HepG2 (cell line): Measurements from ENCODE around the gene MICAL3. TPM values are rescaled to one million over a fixed set of nuclear protein-coding genes. Genes with fewer than 3 reads are reported as not detected.

Experiments
- ATAC-seq: fragments of 200-7000 bp; cut with Tn5 transposase; 3 replicates; pipeline ENCODE4 v1.9.1; 2020; ENCODE audit warnings: mild to moderate bottlenecking, moderate library complexity
- BruUV-seq: library from RNA; stranded (reverse); fragments of 400-500 nt; replicated peaks from 2 replicates; lab custom pipeline; 2021; lab: Mats Ljungman, UMichigan
- CTCF ChIA-PET: fragments of 300-600 bp; formaldehyde crosslinking; extraction: SDS; loops from one replicate; lab custom pipeline; 2021; ENCODE audit warnings: low total read pairs, inconsistent platforms, low intra/inter-chr PET ratio; lab: Yijun Ruan, JAX
- POLR2A ChIA-PET: fragments of 350-600 bp; sonication (Branson Sonifier 250); formaldehyde crosslinking; loops from one replicate; lab custom pipeline; 2020; ENCODE audit warnings: antibody characterized with exemption, inconsistent platforms; lab: Yijun Ruan, JAX
- DNase-seq: peaks from one replicate; pipeline ENCODE4 v3.0.0-alpha.2; 2015; ENCODE audit warnings: low spot score
- FAIRE-seq: peaks from 3 replicates; lab custom pipeline; 2011; peaks lifted over from hg19 to GRCh38; lab: Jason Lieb, UNC
- H2AFZ ChIP-seq: one replicate; pipeline ENCODE4 v1.6.1; 2011; ENCODE audit warnings: low read length, inconsistent platforms
- H3K27ac ChIP-seq: fragments of 300-600 bp; 3 replicates; pipeline ENCODE4 v1.8.0; 2011; ENCODE audit warnings: mixed run types, mild to moderate bottlenecking, mixed read lengths, low read length, inconsistent platforms; ENCODE audit not compliant: insufficient read depth; ENCODE audit errors: extremely low read length
- H3K27me3 ChIP-seq, 2 experiments: fragments of 200-600 bp in 1 of 2; 2 replicates in 1 of 2; 3 replicates in 1 of 2; pipeline versions ENCODE4 v1.6.0 to v1.8.0; 2011; ENCODE audit warnings: low read length in 2 of 2, mild to moderate bottlenecking in 2 of 2, moderate library complexity in 2 of 2, inconsistent platforms in 1 of 2; ENCODE audit not compliant: insufficient read depth in 2 of 2, control insufficient read depth in 1 of 2
- H3K36me3 ChIP-seq, 2 experiments: fragments of 200-600 bp in 1 of 2; replicated peaks in 1 of 2; 2 replicates in 1 of 2; 3 replicates in 1 of 2; pipeline versions ENCODE4 v1.5.1 to v1.8.0; 2011; ENCODE audit warnings: low read length in 2 of 2, inconsistent platforms in 1 of 2; ENCODE audit not compliant: insufficient read depth in 2 of 2, control insufficient read depth in 1 of 2
- H3K4me1 ChIP-seq: 2 replicates; pipeline ENCODE4 v1.5.1; 2012; ENCODE audit warnings: low read length, inconsistent platforms; ENCODE audit not compliant: insufficient read depth
- H3K4me2 ChIP-seq: 2 replicates; pipeline ENCODE4 v1.6.0; 2011; ENCODE audit warnings: low read depth, low read length, inconsistent platforms
- H3K4me3 ChIP-seq, 3 experiments: fragments of 200-600 bp in 1 of 3; sonication (generic), shearing (Covaris generic) in 1 of 3; replicated peaks in 1 of 3; 2 replicates each; pipeline ENCODE4 v1.5.1; 2011 to 2016; ENCODE audit warnings: low read length in 3 of 3, inconsistent platforms in 2 of 3, low read depth in 2 of 3, mild to moderate bottlenecking in 2 of 3, control low read depth in 1 of 3, mixed read lengths in 1 of 3; ENCODE audit not compliant: insufficient read depth in 1 of 3
- H3K79me2 ChIP-seq: one replicate; pipeline ENCODE4 v1.6.1; 2011; ENCODE audit warnings: low read length, inconsistent platforms; ENCODE audit not compliant: insufficient read depth
- H3K9ac ChIP-seq: 2 replicates; pipeline ENCODE4 v1.6.0; 2011; ENCODE audit warnings: mild to moderate bottlenecking, low read depth, low read length, inconsistent platforms; ENCODE audit not compliant: insufficient read depth
- H3K9me3 ChIP-seq: 2 replicates; pipeline ENCODE4 v1.5.1; 2012; ENCODE audit warnings: mild to moderate bottlenecking, low read length
- H4K20me1 ChIP-seq: 2 replicates; pipeline ENCODE4 v1.6.0; 2011; ENCODE audit warnings: inconsistent platforms, mild to moderate bottlenecking, low read length, moderate library complexity; ENCODE audit not compliant: insufficient read depth
- FOXJ3 ChIP-seq: sonication (generic); formaldehyde crosslinking; IDR thresholded peaks from 2 replicates; pipeline ENCODE4 v1.4.0; 2020; ENCODE audit warnings: missing genetic modification reagents, mild to moderate bottlenecking, borderline replicate concordance
- ZNF251 ChIP-seq: sonication (generic); formaldehyde crosslinking; IDR thresholded peaks from 2 replicates; pipeline ENCODE4 v1.9.0; 2021; ENCODE audit warnings: mild to moderate bottlenecking, missing genetic modification reagents
- ZNF605 ChIP-seq: sonication (generic); formaldehyde crosslinking; IDR thresholded peaks from 2 replicates; pipeline ENCODE4 v1.8.0; 2022; ENCODE audit warnings: mild to moderate bottlenecking, missing genetic modification reagents
- whole genome bisulfite sequencing: methylation state at CpG from one replicate; pipeline ENCODE4 v1.1.6; 2017; ENCODE audit warnings: low lambda C conversion rate; 5-methylcytosine and 5-hydroxymethylcytosine counted together
- in situ Hi-C: cut with HindIII; loops from 2 replicates; pipeline ENCODE4 v1.10.0; 2017; ENCODE audit warnings: low pct_unique_long_range_greater_than_20kb; ENCODE audit not compliant: extremely low pct_ligation_motif_present
- intact Hi-C: fragments of 100-400 bp; cut with micrococcal nuclease; formaldehyde crosslinking; loops from one replicate; pipeline ENCODE4 v1.10.0; 2022; ENCODE audit not compliant: unreplicated experiment
- polyA plus RNA-seq, 8 experiments: library from polyadenylated mRNA; depleted of rRNA in 3 of 8; stranded (reverse) in 7 of 8; unstranded in 1 of 8; fragments of >200 nt; fragmentation: Illumina TruSeq in 4 of 8; extraction: Trizol in 4 of 8; gene quantifications; 2 replicates each; pipeline versions ENCODE4 v1.2.1 to v1.2.3, GENCODE V29; 2011 to 2016; ENCODE audit warnings: low read depth in 4 of 8, missing spikeins in 1 of 8, mixed read lengths in 1 of 8; ENCODE audit not compliant: insufficient read depth in 1 of 8
- total RNA-seq, 5 experiments: library from RNA; depleted of rRNA; stranded (reverse); fragments of >200 nt; fragmentation: Illumina TruSeq; extraction: Trizol; gene quantifications; 2 replicates each; pipeline ENCODE4 v1.2.3, GENCODE V29; 2016; ENCODE audit warnings: low read depth in 1 of 5
- TF ChIP-seq, protein P1 (sequence below): sonication (generic); formaldehyde crosslinking; IDR thresholded peaks from 2 replicates; pipeline ENCODE4 v1.9.0; 2021; ENCODE audit warnings: mild to moderate bottlenecking, missing genetic modification reagents
- TF ChIP-seq, protein P2 (sequence below): sonication (generic); formaldehyde crosslinking; IDR thresholded peaks from 2 replicates; pipeline ENCODE4 v1.8.0; 2022; ENCODE audit warnings: missing genetic modification reagents, low read depth, mild to moderate bottlenecking, borderline replicate concordance

Gene MICAL3
- total and polyA plus RNA-seq, 2 of the 13 experiments (the other 11 are each of a cell fraction or from before 2014, with no cell fraction given) = 5.3 to 12.5 TPM

DNA sequence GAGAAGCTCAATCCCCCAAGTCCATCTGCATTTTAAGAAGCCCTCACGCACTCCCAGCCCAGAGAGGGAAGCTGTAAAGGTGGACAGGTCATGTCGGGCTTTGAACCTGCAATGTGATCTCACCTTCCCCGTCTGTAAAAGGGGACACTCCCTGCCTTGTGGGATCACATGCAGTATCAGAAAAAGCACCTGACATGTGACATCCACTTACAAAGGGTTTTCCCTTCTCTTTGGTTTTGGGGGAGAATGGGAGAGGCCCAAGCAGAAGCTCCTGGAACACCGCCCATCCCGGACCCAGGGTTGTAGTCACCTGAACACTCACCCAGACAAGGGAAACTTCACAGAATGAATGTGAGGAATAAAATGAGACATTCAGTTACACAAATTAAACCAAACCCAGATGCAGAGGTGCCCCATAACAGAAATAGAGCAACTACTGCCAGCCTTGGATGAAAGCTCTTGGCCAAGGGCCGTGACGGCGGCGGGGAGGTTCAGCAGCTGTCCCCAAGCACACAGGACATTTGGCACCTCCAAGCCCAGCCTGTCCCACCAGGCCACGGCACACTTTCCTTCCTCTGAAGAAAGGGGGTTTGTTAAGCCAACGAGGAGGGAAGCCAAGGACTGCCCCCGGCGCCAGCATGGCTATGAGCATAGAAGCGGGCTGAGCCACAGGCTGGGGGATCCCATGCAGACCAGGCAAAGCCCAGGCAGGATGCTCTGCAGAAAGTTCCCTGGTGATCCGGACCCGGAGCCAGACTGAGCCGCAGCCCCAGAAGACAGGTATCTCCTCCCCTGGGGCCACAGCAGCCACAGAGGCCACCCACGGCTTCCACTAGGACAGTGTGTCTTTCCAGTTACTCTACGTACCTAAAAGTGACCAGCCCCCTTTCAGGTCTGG is 253.9 kb downstream of the MICAL3 start:
- Histone ChIP-seq H3K79me2 (peaks cover 42% of the 10 kb centered on the region), H3K9me3 (no peaks in the 10 kb centered on the region), H3K36me3 (no peaks in the 10 kb centered on the region; a peak in 1 of 5 replicates), H3K4me2 (no peak overlapping the region), H3K4me3 (no peak overlapping the region), H4K20me1 (no peaks in the 10 kb centered on the region), H3K27ac (no peak overlapping the region), H3K9ac (no peak overlapping the region), H3K4me1 (peaks cover 51% of the 10 kb centered on the region), H3K27me3 (no peaks in the 10 kb centered on the region), H2AFZ (no peak overlapping the region)
- intact Hi-C loops = no loop called here
- no peak for ATAC-seq
- ChIA-PET CTCF (no interaction called here), POLR2A (interaction anchor here (1.2 kb wide), 1 partner anchor 11 kb away, joined by 3 read pairs; no protein-coding TSS in a partner anchor)
- TF ChIP-seq FOXJ3 (no peak), ZNF605 (CRISPR knock-in tag) (no peak), ZNF251 (CRISPR knock-in tag) (no peak)
- TF ChIP-seq, protein P1, sequence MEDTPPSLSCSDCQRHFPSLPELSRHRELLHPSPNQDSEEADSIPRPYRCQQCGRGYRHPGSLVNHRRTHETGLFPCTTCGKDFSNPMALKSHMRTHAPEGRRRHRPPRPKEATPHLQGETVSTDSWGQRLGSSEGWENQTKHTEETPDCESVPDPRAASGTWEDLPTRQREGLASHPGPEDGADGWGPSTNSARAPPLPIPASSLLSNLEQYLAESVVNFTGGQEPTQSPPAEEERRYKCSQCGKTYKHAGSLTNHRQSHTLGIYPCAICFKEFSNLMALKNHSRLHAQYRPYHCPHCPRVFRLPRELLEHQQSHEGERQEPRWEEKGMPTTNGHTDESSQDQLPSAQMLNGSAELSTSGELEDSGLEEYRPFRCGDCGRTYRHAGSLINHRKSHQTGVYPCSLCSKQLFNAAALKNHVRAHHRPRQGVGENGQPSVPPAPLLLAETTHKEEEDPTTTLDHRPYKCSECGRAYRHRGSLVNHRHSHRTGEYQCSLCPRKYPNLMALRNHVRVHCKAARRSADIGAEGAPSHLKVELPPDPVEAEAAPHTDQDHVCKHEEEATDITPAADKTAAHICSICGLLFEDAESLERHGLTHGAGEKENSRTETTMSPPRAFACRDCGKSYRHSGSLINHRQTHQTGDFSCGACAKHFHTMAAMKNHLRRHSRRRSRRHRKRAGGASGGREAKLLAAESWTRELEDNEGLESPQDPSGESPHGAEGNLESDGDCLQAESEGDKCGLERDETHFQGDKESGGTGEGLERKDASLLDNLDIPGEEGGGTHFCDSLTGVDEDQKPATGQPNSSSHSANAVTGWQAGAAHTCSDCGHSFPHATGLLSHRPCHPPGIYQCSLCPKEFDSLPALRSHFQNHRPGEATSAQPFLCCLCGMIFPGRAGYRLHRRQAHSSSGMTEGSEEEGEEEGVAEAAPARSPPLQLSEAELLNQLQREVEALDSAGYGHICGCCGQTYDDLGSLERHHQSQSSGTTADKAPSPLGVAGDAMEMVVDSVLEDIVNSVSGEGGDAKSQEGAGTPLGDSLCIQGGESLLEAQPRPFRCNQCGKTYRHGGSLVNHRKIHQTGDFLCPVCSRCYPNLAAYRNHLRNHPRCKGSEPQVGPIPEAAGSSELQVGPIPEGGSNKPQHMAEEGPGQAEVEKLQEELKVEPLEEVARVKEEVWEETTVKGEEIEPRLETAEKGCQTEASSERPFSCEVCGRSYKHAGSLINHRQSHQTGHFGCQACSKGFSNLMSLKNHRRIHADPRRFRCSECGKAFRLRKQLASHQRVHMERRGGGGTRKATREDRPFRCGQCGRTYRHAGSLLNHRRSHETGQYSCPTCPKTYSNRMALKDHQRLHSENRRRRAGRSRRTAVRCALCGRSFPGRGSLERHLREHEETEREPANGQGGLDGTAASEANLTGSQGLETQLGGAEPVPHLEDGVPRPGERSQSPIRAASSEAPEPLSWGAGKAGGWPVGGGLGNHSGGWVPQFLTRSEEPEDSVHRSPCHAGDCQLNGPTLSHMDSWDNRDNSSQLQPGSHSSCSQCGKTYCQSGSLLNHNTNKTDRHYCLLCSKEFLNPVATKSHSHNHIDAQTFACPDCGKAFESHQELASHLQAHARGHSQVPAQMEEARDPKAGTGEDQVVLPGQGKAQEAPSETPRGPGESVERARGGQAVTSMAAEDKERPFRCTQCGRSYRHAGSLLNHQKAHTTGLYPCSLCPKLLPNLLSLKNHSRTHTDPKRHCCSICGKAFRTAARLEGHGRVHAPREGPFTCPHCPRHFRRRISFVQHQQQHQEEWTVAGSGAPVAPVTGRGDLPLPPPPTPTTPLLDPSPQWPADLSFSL (CRISPR knock-in tag) = no peak
- TF ChIP-seq, protein P2, sequence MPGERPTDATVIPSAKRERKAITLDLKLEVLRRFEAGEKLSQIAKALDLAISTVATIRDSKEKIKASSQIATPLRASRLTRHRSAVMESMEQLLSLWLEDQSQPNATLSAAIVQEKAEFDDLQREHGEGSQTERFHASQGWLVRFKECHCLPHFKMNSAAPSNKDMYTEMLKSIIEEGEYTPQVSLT (CRISPR knock-in tag) = no peak
- no TSS peak for BruUV-seq
- no peak for DNase-seq
- WGBS = 92% methylated on average over 13 of the region's 19 CpGs
- no peak for FAIRE-seq
- in situ Hi-C loops = no loop called here
